Mesendoderm (in vitro differentiated cells): ENCODE data around the gene TBX4.

Experiments used
- DNase-seq: peaks from one replicate; pipeline ENCODE4 v3.0.0; 2013
- H2AK5ac ChIP-seq: 2 replicates; pipeline ENCODE4 v1.6.1; 2013; ENCODE audit warnings: low read length, inconsistent platforms
- H2BK120ac ChIP-seq: 2 replicates; pipeline ENCODE4 v1.6.1; 2013; ENCODE audit warnings: low read depth, mild to moderate bottlenecking, low read length, moderate library complexity, mixed read lengths
- H2BK15ac ChIP-seq: replicated peaks from 2 replicates; pipeline ENCODE4 v1.6.1; 2013; ENCODE audit warnings: low read depth, mild to moderate bottlenecking, moderate library complexity
- H2BK5ac ChIP-seq: 2 replicates; pipeline ENCODE4 v1.6.1; 2013; ENCODE audit warnings: low read length, inconsistent platforms
- H3K18ac ChIP-seq: 2 replicates; pipeline ENCODE4 v1.6.1; 2013; ENCODE audit warnings: mild to moderate bottlenecking, low read length, mixed read lengths
- H3K23ac ChIP-seq: one replicate; pipeline ENCODE4 v1.6.1; 2013; ENCODE audit warnings: low read length
- H3K27ac ChIP-seq: 2 replicates; pipeline ENCODE4 v1.5.1; 2013; ENCODE audit warnings: low read depth, mild to moderate bottlenecking, inconsistent platforms, low read length, moderate library complexity
- H3K27me3 ChIP-seq: 2 replicates; pipeline ENCODE4 v1.6.1; 2013; ENCODE audit warnings: low read length, control low read depth, mild to moderate bottlenecking, inconsistent platforms; ENCODE audit not compliant: insufficient read depth, poor library complexity
- H3K36me3 ChIP-seq: 2 replicates; pipeline ENCODE4 v1.6.1; 2013; ENCODE audit warnings: low read length, inconsistent platforms; ENCODE audit not compliant: control insufficient read depth, insufficient read depth
- H3K4ac ChIP-seq: one replicate; pipeline ENCODE4 v1.6.1; 2013; ENCODE audit warnings: low read depth, mild to moderate bottlenecking, low read length, moderate library complexity
- H3K4me1 ChIP-seq: 2 replicates; pipeline ENCODE4 v1.6.1; 2013; ENCODE audit warnings: low read depth, low read length, inconsistent platforms; ENCODE audit not compliant: control insufficient read depth
- H3K4me2 ChIP-seq: 2 replicates; pipeline ENCODE4 v1.6.1; 2013; ENCODE audit warnings: low read length
- H3K4me3 ChIP-seq: 2 replicates; pipeline ENCODE4 v1.5.1; 2013; ENCODE audit warnings: mild to moderate bottlenecking, low read length
- H3K56ac ChIP-seq: one replicate; pipeline ENCODE4 v1.6.1; 2013; ENCODE audit warnings: low read length
- H3K79me1 ChIP-seq: 2 replicates; pipeline ENCODE4 v1.6.1; 2013; ENCODE audit warnings: low read length, inconsistent platforms
- H3K79me2 ChIP-seq: 2 replicates; pipeline ENCODE4 v1.6.1; 2013; ENCODE audit warnings: mild to moderate bottlenecking, low read length; ENCODE audit not compliant: control insufficient read depth, insufficient read depth
- H3K9ac ChIP-seq: 2 replicates; pipeline ENCODE4 v1.6.1; 2013; ENCODE audit warnings: low read length, inconsistent platforms
- H4K5ac ChIP-seq: one replicate; pipeline ENCODE4 v1.6.1; 2013; ENCODE audit warnings: low read length
- H4K8ac ChIP-seq: one replicate; pipeline ENCODE4 v1.6.1; 2013; ENCODE audit warnings: low read depth, mild to moderate bottlenecking, control low read depth, low read length, moderate library complexity
- WGBS: extraction: QIAGEN DNeasy Blood & Tissue Kit; methylation state at CpG from one replicate; pipeline ENCODE4 v1.1.7; 2013; ENCODE audit warnings: low lambda C conversion rate, missing lambda C conversion rate; ENCODE audit not compliant: insufficient coverage; ENCODE audit errors: extremely low coverage; 5-methylcytosine and 5-hydroxymethylcytosine counted together

TBX4 gene

GRCh38 chr17:61413661-61414126 is 38.5 kb upstream of the TBX4 start:
- Histone ChIP-seq H2BK120ac (no peak overlapping the region), H3K27me3 (peaks cover 16% of the 10 kb centered on the region), H3K4me3 (no peak overlapping the region), H3K27ac (no peak overlapping the region), H3K79me1 (no peaks in the 10 kb centered on the region), H3K36me3 (no peaks in the 10 kb centered on the region), H3K4ac (no peak overlapping the region), H2BK5ac (no peak overlapping the region), H3K18ac (no peak overlapping the region), H3K4me1 (peaks cover 8% of the 10 kb centered on the region), H3K9ac (no peak overlapping the region), H2AK5ac (no peak overlapping the region), H3K23ac (no peak overlapping the region), H4K8ac (no peak overlapping the region), H2BK15ac (no peak overlapping the region), H3K79me2 (no peaks in the 10 kb centered on the region), H4K5ac (no peak overlapping the region), H3K56ac (peak overlapping the region; percentile 92), H3K4me2 (no peak overlapping the region)
- whole genome bisulfite sequencing: no CpG with 5 or more reads among the region's 8 CpGs
- DNase-seq: no peak

GRCh38 chr17:61414141-61414935 is 37.9 kb upstream of the TBX4 start:
- H4K8ac ChIP-seq: no peak overlapping the region
- no peak overlapping the region for H3K56ac ChIP-seq
- H3K79me2 ChIP-seq: no peaks in the 10 kb centered on the region
- no peak overlapping the region for H2BK120ac ChIP-seq
- no peak overlapping the region for H3K4me3 ChIP-seq
- no peak overlapping the region for H3K27ac ChIP-seq
- no peak overlapping the region for H2BK5ac ChIP-seq
- H3K9ac ChIP-seq: no peak overlapping the region
- H3K4ac ChIP-seq: no peak overlapping the region
- no peak overlapping the region for H3K23ac ChIP-seq
- H2AK5ac ChIP-seq: no peak overlapping the region
- H4K5ac ChIP-seq: no peak overlapping the region
- no peak for DNase-seq
- no peak overlapping the region for H3K4me2 ChIP-seq
- WGBS: no CpG with 5 or more reads among the region's 16 CpGs
- H3K18ac ChIP-seq: no peak overlapping the region
- no peaks in the 10 kb centered on the region for H3K36me3 ChIP-seq
- H2BK15ac ChIP-seq: no peak overlapping the region
- no peaks in the 10 kb centered on the region for H3K79me1 ChIP-seq
- H3K4me1 ChIP-seq: peaks cover 8% of the 10 kb centered on the region
- peaks cover 12% of the 10 kb centered on the region for H3K27me3 ChIP-seq

GRCh38 chr17:61414936-61415251 is 37.3 kb upstream of the TBX4 start:
- Histone ChIP-seq H3K27me3 (peaks cover 7% of the 10 kb centered on the region), H2AK5ac (no peak overlapping the region), H3K4ac (no peak overlapping the region), H4K5ac (no peak overlapping the region), H3K9ac (no peak overlapping the region), H2BK5ac (no peak overlapping the region), H2BK15ac (no peak overlapping the region), H3K18ac (no peak overlapping the region), H3K36me3 (no peaks in the 10 kb centered on the region), H3K4me3 (no peak overlapping the region), H3K27ac (no peak overlapping the region), H3K23ac (no peak overlapping the region), H3K4me2 (no peak overlapping the region), H4K8ac (no peak overlapping the region), H2BK120ac (no peak overlapping the region), H3K4me1 (peaks cover 8% of the 10 kb centered on the region), H3K79me1 (no peaks in the 10 kb centered on the region), H3K56ac (no peak overlapping the region), H3K79me2 (no peaks in the 10 kb centered on the region)
- WGBS: no CpG with 5 or more reads among the region's 5 CpGs
- DNase-seq: no peak

GRCh38 chr17:61415374-61416210 is 36.6 kb upstream of the TBX4 start:
- Histone ChIP-seq H4K8ac (no peak overlapping the region), H3K4me3 (no peak overlapping the region), H3K79me1 (no peaks in the 10 kb centered on the region), H3K4ac (no peak overlapping the region), H2BK120ac (no peak overlapping the region), H3K36me3 (no peaks in the 10 kb centered on the region), H3K56ac (peak overlapping the region; percentile 18), H3K4me2 (no peak overlapping the region), H2BK15ac (no peak overlapping the region), H3K18ac (no peak overlapping the region), H2BK5ac (no peak overlapping the region), H3K79me2 (no peaks in the 10 kb centered on the region), H3K27ac (no peak overlapping the region), H3K27me3 (peaks cover under 1% of the 10 kb centered on the region), H2AK5ac (no peak overlapping the region), H3K4me1 (peaks cover 8% of the 10 kb centered on the region), H3K23ac (no peak overlapping the region), H4K5ac (no peak overlapping the region), H3K9ac (no peak overlapping the region)
- no CpG with 5 or more reads among the region's 6 CpGs for WGBS
- DNase-seq: no peak

GRCh38 chr17:61416211-61416539 is 36.0 kb upstream of the TBX4 start:
- Histone ChIP-seq H3K4ac (no peak overlapping the region), H3K9ac (peak overlapping the region; percentile 57), H3K79me2 (no peaks in the 10 kb centered on the region), H3K23ac (no peak overlapping the region), H3K18ac (no peak overlapping the region), H3K4me1 (peaks cover 8% of the 10 kb centered on the region), H2BK120ac (no peak overlapping the region), H2AK5ac (no peak overlapping the region), H3K36me3 (no peaks in the 10 kb centered on the region), H2BK5ac (no peak overlapping the region), H3K27me3 (no peaks in the 10 kb centered on the region), H3K4me2 (no peak overlapping the region), H4K5ac (no peak overlapping the region), H3K79me1 (no peaks in the 10 kb centered on the region), H3K27ac (no peak overlapping the region), H3K4me3 (no peak overlapping the region), H4K8ac (no peak overlapping the region), H2BK15ac (no peak overlapping the region), H3K56ac (peak overlapping the region; percentile 28)
- DNase-seq: no peak
- WGBS: no CpG with 5 or more reads among the region's 6 CpGs
